Parathyroid adenoma (tissue), 2 donors: ENCODE data around the gene NUP85.

Source experiments
- H2AFZ ChIP-seq: fragments of 300-600 bp; sonication (generic); one replicate; pipeline ENCODE4 v1.7.0; 2017; ENCODE audit warnings: antibody characterized with exemption, mild to moderate bottlenecking
- H3K27ac ChIP-seq: fragments of 300-600 bp; sonication (generic); one replicate; pipeline ENCODE4 v1.7.0; 2017
- H3K27me3 ChIP-seq: fragments of 300-600 bp; sonication (generic); one replicate; pipeline ENCODE4 v1.7.0; 2017; ENCODE audit warnings: low read length; ENCODE audit not compliant: control insufficient read depth, insufficient read depth
- H3K36me3 ChIP-seq: fragments of 300-600 bp; sonication (generic); one replicate; pipeline ENCODE4 v1.7.0; 2017; ENCODE audit warnings: low read length; ENCODE audit not compliant: control insufficient read depth, insufficient read depth
- H3K4me1 ChIP-seq: fragments of 300-600 bp; sonication (generic); one replicate; pipeline ENCODE4 v1.7.0; 2017; ENCODE audit warnings: control low read depth
- H3K4me2 ChIP-seq: fragments of 300-600 bp; sonication (generic); one replicate; pipeline ENCODE4 v1.7.0; 2017; ENCODE audit warnings: low read length
- H3K4me3 ChIP-seq: fragments of 300-600 bp; sonication (generic); one replicate; pipeline ENCODE4 v1.7.0; 2017; ENCODE audit warnings: low read depth, low read length
- H3K79me2 ChIP-seq: fragments of 300-600 bp; sonication (generic); one replicate; pipeline ENCODE4 v1.7.0; 2017; ENCODE audit warnings: control low read depth
- H3K9ac ChIP-seq: fragments of 300-600 bp; sonication (generic); one replicate; pipeline ENCODE4 v1.7.0; 2017; ENCODE audit warnings: mild to moderate bottlenecking
- H3K9me3 ChIP-seq: fragments of 300-600 bp; sonication (generic); one replicate; pipeline ENCODE4 v1.7.0; 2017; ENCODE audit warnings: low read length; ENCODE audit not compliant: control insufficient read depth
- TF ChIP-seq, protein P1 (sequence below): fragments of 300-600 bp; sonication (generic); IDR thresholded peaks from one replicate; pipeline ENCODE4 v1.7.0; 2017; ENCODE audit warnings: antibody characterized with exemption, mild to moderate bottlenecking
- donor health status: primary hyperparathyroidism.

Gene NUP85

DNA sequence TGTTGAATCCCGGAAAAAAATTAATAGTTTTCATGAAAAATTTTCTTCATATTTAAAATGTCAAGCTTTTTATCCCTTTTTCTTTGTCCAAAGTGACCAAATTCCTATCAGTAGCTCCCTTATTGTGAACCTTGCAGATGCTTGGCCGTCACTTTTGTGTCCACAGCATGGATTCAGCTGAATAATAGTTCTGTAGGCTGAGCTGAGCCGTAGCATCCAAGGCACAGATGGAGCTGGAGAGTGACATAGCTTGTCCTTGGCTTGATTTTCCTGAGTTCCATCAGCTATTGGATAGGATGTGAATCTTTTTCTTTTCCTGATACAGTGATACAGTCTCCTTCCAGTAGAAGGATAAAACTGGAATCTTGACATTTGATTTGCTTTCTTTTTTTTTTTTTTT is 3.6 kb downstream of the NUP85 start:
- H3K4me3 ChIP-seq, result no peak overlapping the region
- no peaks in the 10 kb centered on the region for H3K4me1 ChIP-seq
- TF ChIP-seq, protein P1, sequence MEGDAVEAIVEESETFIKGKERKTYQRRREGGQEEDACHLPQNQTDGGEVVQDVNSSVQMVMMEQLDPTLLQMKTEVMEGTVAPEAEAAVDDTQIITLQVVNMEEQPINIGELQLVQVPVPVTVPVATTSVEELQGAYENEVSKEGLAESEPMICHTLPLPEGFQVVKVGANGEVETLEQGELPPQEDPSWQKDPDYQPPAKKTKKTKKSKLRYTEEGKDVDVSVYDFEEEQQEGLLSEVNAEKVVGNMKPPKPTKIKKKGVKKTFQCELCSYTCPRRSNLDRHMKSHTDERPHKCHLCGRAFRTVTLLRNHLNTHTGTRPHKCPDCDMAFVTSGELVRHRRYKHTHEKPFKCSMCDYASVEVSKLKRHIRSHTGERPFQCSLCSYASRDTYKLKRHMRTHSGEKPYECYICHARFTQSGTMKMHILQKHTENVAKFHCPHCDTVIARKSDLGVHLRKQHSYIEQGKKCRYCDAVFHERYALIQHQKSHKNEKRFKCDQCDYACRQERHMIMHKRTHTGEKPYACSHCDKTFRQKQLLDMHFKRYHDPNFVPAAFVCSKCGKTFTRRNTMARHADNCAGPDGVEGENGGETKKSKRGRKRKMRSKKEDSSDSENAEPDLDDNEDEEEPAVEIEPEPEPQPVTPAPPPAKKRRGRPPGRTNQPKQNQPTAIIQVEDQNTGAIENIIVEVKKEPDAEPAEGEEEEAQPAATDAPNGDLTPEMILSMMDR, result no peak
- no peak overlapping the region for H2AFZ ChIP-seq
- no peak overlapping the region for H3K4me2 ChIP-seq
- no peak overlapping the region for H3K9ac ChIP-seq
- no peaks in the 10 kb centered on the region for H3K27me3 ChIP-seq
- H3K36me3 ChIP-seq, result no peaks in the 10 kb centered on the region
- no peak overlapping the region for H3K27ac ChIP-seq
- H3K79me2 ChIP-seq, result peaks cover 13% of the 10 kb centered on the region
- H3K9me3 ChIP-seq, result no peaks in the 10 kb centered on the region

DNA sequence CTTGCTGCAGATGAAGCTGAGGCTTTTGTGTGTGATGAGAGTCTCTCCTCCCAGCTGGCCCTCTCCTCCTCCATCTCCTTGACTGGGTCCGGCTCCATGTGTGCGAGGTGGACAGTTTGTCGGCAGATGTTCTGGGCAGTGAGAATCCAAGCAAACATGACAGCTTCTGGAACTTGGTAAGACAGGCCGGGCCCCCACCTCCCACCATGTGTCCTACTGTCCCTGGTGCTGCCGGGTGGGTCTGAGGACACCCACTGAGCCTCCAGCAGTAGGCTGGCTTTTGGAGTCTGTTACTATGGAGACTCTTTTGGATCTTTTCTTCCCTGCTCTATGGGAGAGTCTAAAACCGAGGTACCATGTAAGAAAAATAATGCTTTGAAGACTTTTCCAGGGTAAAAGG is 12.7 kb downstream of the NUP85 start:
- Histone ChIP-seq H3K27ac (no peak overlapping the region), H3K4me1 (no peaks in the 10 kb centered on the region), H3K4me3 (no peak overlapping the region), H3K9me3 (no peaks in the 10 kb centered on the region), H3K36me3 (no peaks in the 10 kb centered on the region), H2AFZ (no peak overlapping the region), H3K27me3 (no peaks in the 10 kb centered on the region), H3K79me2 (peaks cover 2% of the 10 kb centered on the region), H3K4me2 (no peak overlapping the region), H3K9ac (no peak overlapping the region)
- TF ChIP-seq, protein P1, result no peak

DNA sequence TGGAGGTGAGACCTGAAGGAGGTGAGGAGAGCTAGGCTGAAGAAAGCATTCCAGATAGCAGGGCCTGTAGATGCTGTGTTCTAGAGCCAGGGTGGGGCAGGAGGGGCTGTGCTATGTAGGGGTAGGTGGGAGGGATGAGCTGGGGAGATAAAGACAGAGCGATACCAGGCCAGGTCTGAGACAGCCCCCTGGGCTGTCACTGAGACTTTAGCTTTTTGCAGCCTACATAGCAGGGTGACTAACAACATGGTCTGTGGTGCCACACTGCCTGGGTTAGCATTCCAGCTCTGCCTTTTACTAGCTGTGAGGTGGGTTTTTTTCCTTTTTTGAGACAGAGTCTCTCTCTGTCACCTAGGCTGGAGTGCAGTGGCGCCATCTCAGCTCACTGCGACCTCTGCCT is 14.3 kb downstream of the NUP85 start:
- Histone ChIP-seq H2AFZ (no peak overlapping the region), H3K27me3 (no peaks in the 10 kb centered on the region), H3K9me3 (no peaks in the 10 kb centered on the region), H3K4me3 (no peak overlapping the region), H3K36me3 (no peaks in the 10 kb centered on the region), H3K4me1 (no peaks in the 10 kb centered on the region), H3K9ac (no peak overlapping the region), H3K27ac (no peak overlapping the region), H3K4me2 (no peak overlapping the region), H3K79me2 (peaks cover 2% of the 10 kb centered on the region)
- TF ChIP-seq, protein P1, result no peak

DNA sequence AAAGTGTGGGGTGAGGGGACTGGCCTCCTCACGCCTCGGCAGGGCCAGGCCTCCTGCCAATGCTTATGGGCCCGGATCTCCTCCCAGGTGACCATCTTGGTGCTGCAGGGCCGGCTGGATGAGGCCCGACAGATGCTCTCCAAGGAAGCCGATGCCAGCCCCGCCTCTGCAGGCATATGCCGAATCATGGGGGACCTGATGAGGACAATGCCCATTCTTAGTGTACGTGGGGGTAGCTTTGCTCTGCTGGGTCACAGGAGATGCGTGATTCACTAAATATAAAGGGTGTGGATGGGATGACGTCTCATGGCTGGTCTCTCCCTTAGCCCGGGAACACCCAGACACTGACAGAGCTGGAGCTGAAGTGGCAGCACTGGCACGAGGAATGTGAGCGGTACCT is 19.5 kb downstream of the NUP85 start:
- Histone ChIP-seq H3K9me3 (no peaks in the 10 kb centered on the region), H3K4me3 (no peak overlapping the region), H3K9ac (no peak overlapping the region), H3K27me3 (no peaks in the 10 kb centered on the region), H3K79me2 (peaks cover 2% of the 10 kb centered on the region), H3K27ac (no peak overlapping the region), H3K4me2 (no peak overlapping the region), H3K4me1 (no peaks in the 10 kb centered on the region), H3K36me3 (no peaks in the 10 kb centered on the region), H2AFZ (no peak overlapping the region)
- TF ChIP-seq, protein P1, result no peak

DNA sequence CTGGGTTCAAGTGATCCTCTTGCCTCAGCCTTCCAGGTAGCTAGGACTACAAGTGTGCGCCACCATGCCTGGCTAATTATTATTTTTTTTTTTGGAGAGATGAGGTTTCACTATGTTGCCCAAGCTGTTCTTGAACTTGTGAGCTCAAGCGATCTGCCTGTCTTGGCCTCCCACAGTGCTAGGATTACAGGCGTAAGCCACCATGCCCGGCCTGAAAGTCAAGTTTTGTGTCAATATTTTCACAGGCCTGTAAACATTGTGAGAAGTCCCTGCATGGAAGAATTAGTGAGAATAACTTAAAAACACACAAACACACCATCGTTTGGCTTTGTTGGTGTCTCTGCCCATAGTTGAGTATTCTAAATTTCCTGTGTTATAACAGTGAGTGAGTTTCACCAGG is 22.2 kb downstream of the NUP85 start:
- Histone ChIP-seq H3K4me3 (no peak overlapping the region), H3K27me3 (no peaks in the 10 kb centered on the region), H3K9ac (no peak overlapping the region), H3K4me1 (no peaks in the 10 kb centered on the region), H3K36me3 (no peaks in the 10 kb centered on the region), H3K27ac (no peak overlapping the region), H3K9me3 (no peaks in the 10 kb centered on the region), H3K4me2 (no peak overlapping the region), H3K79me2 (no peaks in the 10 kb centered on the region), H2AFZ (no peak overlapping the region)
- TF ChIP-seq, protein P1, result no peak
